Vein endothelial cell (primary cell): ENCODE results near the gene PSG7. TPM values are rescaled to one million over a fixed set of nuclear protein-coding genes. Genes with fewer than 3 reads are reported as not detected.

Experiments
- total RNA-seq: library from RNA; depleted of rRNA; stranded (reverse); fragments of >200 nt; gene quantifications from 2 replicates; pipeline ENCODE4 v1.2.3, GENCODE V29; 2012

The PSG7 gene
- total RNA-seq: not detected in 2 replicates

DNA sequence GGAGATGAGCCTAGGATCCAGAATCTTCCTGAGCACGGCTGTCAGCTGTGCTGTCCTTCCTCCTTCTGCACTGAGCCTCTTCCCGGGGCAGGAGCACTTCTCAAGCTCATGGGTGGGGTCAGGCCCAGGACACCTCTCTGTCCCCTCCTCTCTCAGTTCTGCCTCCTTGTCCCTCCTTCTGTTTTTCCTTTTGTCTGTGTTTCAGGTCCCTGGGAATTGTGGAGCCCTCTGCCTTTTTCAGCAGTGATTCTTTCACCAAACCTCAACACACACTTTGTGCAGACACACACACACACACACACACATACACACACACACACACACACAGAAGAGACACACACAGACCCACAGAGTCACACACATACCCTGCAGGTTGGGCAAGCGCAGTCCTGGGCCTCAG lies at the start of gene PSG7:
PSG7 (minus strand) TSS at position 101 of the 400 bp plus-strand sequence. CDS start 131 bp downstream, outside the sequence.

DNA sequence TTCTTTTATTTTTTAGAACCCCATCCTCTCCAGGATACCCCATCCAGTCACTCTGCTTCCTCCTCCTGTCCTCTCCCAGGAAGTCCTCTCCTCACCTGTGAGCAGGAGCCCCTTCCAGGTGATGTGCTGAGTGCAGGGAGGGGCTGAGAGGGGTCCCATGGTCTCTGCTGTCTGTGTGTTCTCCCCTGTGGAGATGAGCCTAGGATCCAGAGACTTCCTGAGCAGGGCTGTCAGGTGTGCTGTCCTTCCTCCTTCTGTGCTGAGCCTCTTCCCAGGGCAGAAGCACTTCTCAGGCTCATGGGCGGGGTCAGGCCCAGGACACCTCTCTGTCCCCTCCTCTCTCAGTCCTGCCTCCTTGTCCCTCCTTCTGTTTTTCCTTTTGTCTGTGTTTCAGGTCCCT lies 19.4 kb downstream of the PSG7 start, which contains the start of gene PSG6:
PSG6 (minus strand) TSS at position 261 of the 400 bp plus-strand sequence; CDS start at position 159, 102 bp downstream.

GRCh38 chr19:42879613-42880012 lies 57.4 kb downstream of the PSG7 start, which contains the start of gene PSG1:
Gene PSG1 (minus strand): TSS chr19:42879713. CDS start chr19:42879581, 132 bp downstream.

Other genes with a start within 250 kb of the PSG7 start
- gene PSG3, start 196.7 kb downstream of the PSG7 start, total RNA-seq: not detected in 2 replicates
- not detected in 2 replicates for gene PSG8, start 171.5 kb downstream of the PSG7 start, total RNA-seq
- gene PSG1, start 57.5 kb downstream of the PSG7 start, total RNA-seq: 0.33 and 0.48 TPM in 2 replicates
- gene PSG6, start 19.3 kb downstream of the PSG7 start, total RNA-seq: under 0.01 TPM in 1 of 2 replicates, not detected in the other
- gene PSG11, start 89.3 kb upstream of the PSG7 start, total RNA-seq: not detected in 2 replicates
- not detected in 2 replicates for gene PSG2, start 145.5 kb upstream of the PSG7 start, total RNA-seq
- gene PSG5, start 249.3 kb upstream of the PSG7 start, total RNA-seq: 0.10 TPM in 1 of 2 replicates, not detected in the other